DND-41 (cell line): ENCODE measurements around the gene SLC5A12.

Experiments used
- EZH2 ChIP-seq: IDR thresholded peaks from 3 replicates; pipeline ENCODE4 v1.6.1; 2012; ENCODE audit warnings: borderline replicate concordance, low read depth, mild to moderate bottlenecking, moderate library complexity, low read length, inconsistent platforms; ENCODE audit not compliant: severe bottlenecking
- TF ChIP-seq, protein P1 (sequence below): IDR thresholded peaks from 2 replicates; pipeline ENCODE4 v1.5.1; 2012; ENCODE audit warnings: borderline replicate concordance, low read length, moderate library complexity, mild to moderate bottlenecking; ENCODE audit not compliant: poor library complexity, severe bottlenecking; ENCODE audit errors: extremely low read depth

DNA sequence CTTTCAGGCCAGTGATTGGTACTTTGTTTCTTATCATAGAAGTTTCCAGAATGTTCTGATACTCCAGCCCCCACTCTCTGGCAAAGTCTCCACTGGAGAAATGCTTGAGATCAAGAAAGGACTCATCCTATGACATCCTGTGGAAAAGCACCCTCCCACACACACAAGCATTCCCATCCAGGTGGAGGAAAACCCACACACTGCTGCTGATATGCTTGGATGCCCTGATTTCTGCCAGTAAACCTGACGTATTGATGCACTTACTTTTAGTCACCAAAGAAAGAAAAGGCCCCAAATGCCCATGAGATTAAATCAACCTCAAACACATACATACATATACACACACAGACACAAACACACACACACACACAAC is 9.2 kb upstream of the SLC5A12 start:
- TF ChIP-seq, protein P1, sequence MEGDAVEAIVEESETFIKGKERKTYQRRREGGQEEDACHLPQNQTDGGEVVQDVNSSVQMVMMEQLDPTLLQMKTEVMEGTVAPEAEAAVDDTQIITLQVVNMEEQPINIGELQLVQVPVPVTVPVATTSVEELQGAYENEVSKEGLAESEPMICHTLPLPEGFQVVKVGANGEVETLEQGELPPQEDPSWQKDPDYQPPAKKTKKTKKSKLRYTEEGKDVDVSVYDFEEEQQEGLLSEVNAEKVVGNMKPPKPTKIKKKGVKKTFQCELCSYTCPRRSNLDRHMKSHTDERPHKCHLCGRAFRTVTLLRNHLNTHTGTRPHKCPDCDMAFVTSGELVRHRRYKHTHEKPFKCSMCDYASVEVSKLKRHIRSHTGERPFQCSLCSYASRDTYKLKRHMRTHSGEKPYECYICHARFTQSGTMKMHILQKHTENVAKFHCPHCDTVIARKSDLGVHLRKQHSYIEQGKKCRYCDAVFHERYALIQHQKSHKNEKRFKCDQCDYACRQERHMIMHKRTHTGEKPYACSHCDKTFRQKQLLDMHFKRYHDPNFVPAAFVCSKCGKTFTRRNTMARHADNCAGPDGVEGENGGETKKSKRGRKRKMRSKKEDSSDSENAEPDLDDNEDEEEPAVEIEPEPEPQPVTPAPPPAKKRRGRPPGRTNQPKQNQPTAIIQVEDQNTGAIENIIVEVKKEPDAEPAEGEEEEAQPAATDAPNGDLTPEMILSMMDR = no peak
- no peak for TF ChIP-seq EZH2
